Astrocyte of the cerebellum (primary cell): ENCODE results near the gene KCNMA1.

Experiments used
- DNase-seq: peaks from one replicate; pipeline ENCODE4 v3.0.0-alpha.2; 2011; ENCODE audit warnings: low read depth
- H3K4me3 ChIP-seq: 2 replicates; pipeline ENCODE4 v1.5.1; 2011; ENCODE audit warnings: mild to moderate bottlenecking, low read depth, low read length, moderate library complexity
- CTCF ChIP-seq: IDR thresholded peaks from 2 replicates; pipeline ENCODE4 v1.5.1; 2012; ENCODE audit warnings: low read length, low read depth, moderate library complexity, mild to moderate bottlenecking; ENCODE audit errors: missing control alignments
- in situ Hi-C: cut with HindIII; loops from 2 replicates; pipeline ENCODE4 v1.10.0; 2017; ENCODE audit warnings: low sequenced_read_pairs

Gene KCNMA1

GRCh38 chr10:77001206-77001605, 636.4 kb downstream of the KCNMA1 start:
- in situ Hi-C loops = no loop called here
- H3K4me3 ChIP-seq = no peak overlapping the region
- DNase-seq = no peak
- no peak for TF ChIP-seq CTCF

- no peak overlapping the region for H3K4me3 ChIP-seq
- TF ChIP-seq CTCF = no peak
- DNase-seq = no peak
- in situ Hi-C loops = no loop called here
Observed at GRCh38 chr10:76998451-76998850, 639.2 kb downstream of the KCNMA1 start.

- DNase-seq = no peak
- H3K4me3 ChIP-seq = no peak overlapping the region
- TF ChIP-seq CTCF = no peak
- in situ Hi-C loops = no loop called here
Observed at GRCh38 chr10:76997631-76998030, 640.0 kb downstream of the KCNMA1 start.

GRCh38 chr10:76995023-76995422, 642.6 kb downstream of the KCNMA1 start:
- TF ChIP-seq CTCF = no peak
- no peak overlapping the region for H3K4me3 ChIP-seq
- DNase-seq = no peak
- in situ Hi-C loops = no loop called here

- no peak for DNase-seq
- no peak for TF ChIP-seq CTCF
- H3K4me3 ChIP-seq = no peak overlapping the region
- in situ Hi-C loops = no loop called here
Observed at GRCh38 chr10:76993213-76993612, 644.4 kb downstream of the KCNMA1 start.

- H3K4me3 ChIP-seq = no peak overlapping the region
- TF ChIP-seq CTCF = no peak
- in situ Hi-C loops = no loop called here
- DNase-seq = no peak
Observed at GRCh38 chr10:76992467-76992866, 645.1 kb downstream of the KCNMA1 start.

- no peak for DNase-seq
- no peak for TF ChIP-seq CTCF
- in situ Hi-C loops = no loop called here
- no peak overlapping the region for H3K4me3 ChIP-seq
Observed at GRCh38 chr10:76991621-76992020, 646.0 kb downstream of the KCNMA1 start.
